ENCODE data around the gene DDR1.

DDR1 gene

GRCh38 chr6:30881392-30882203, 2.7 kb upstream of the DDR1 start:
- no peak for DNase-seq

- no peak for DNase-seq
Observed at GRCh38 chr6:30882204-30882758, 2.0 kb upstream of the DDR1 start.

- peak; percentile 12 for DNase-seq
Observed at GRCh38 chr6:30882759-30883684, 1.3 kb upstream of the DDR1 start.

GRCh38 chr6:30884521-30885480, 482 bp downstream of the DDR1 start:
- DNase-seq, result peak; percentile 12

- DNase-seq, result no peak
Observed at GRCh38 chr6:30885481-30885998, 1.2 kb downstream of the DDR1 start.

GRCh38 chr6:30885999-30886896, 1.9 kb downstream of the DDR1 start:
- DNase-seq, result no peak

GRCh38 chr6:30886897-30887255, 2.6 kb downstream of the DDR1 start:
- no peak for DNase-seq

- no peak for DNase-seq
Observed at GRCh38 chr6:30887901-30888815, 3.8 kb downstream of the DDR1 start.

GRCh38 chr6:30888816-30889495, 4.6 kb downstream of the DDR1 start:
- no peak for DNase-seq

GRCh38 chr6:30889496-30889885, 5.2 kb downstream of the DDR1 start:
- no peak for DNase-seq

- no peak for DNase-seq
Observed at GRCh38 chr6:30889921-30890645, 5.8 kb downstream of the DDR1 start.

GRCh38 chr6:30890646-30891449, 6.5 kb downstream of the DDR1 start:
- no peak for DNase-seq

- DNase-seq, result no peak
Observed at GRCh38 chr6:30891450-30891723, 7.1 kb downstream of the DDR1 start.

- DNase-seq, result no peak
Observed at GRCh38 chr6:30891816-30892538, 7.7 kb downstream of the DDR1 start.

- no peak for DNase-seq
Observed at GRCh38 chr6:30893001-30893591, 8.8 kb downstream of the DDR1 start.

GRCh38 chr6:30893666-30894065, 9.3 kb downstream of the DDR1 start:
- no peak for DNase-seq

GRCh38 chr6:30894381-30894780, 10.1 kb downstream of the DDR1 start:
- DNase-seq, result no peak

Measured in effector CD8-positive, alpha-beta T cell (primary cell).